HG03354 (cell line): ENCODE measurements around the gene ALG9.
A peak's percentile ranks its signal among the peaks of the same experiment; 100 is the strongest.
"Not testable (repeated sequence)": the region's sequence is repeated elsewhere in the genome, so short reads cannot be mapped to it uniquely, and the experiment has no call there.

Experiments used
- ATAC-seq: cut with Tn5 transposase; IDR thresholded peaks from one replicate; pipeline ENCODE4 v1.9.1; 2021; ENCODE audit warnings: mild to moderate bottlenecking; ENCODE audit not compliant: unreplicated experiment, poor library complexity, severe bottlenecking

ALG9 gene

GRCh38 chr11:111808063-111808588 is 63.3 kb downstream of the ALG9 start:
- ATAC-seq = no peak

- ATAC-seq = no peak
Observed at GRCh38 chr11:111807076-111807475, 64.3 kb downstream of the ALG9 start.

GRCh38 chr11:111801135-111801534 is 70.2 kb downstream of the ALG9 start:
- no peak for ATAC-seq

GRCh38 chr11:111798279-111798678 is 73.1 kb downstream of the ALG9 start:
- no peak for ATAC-seq

GRCh38 chr11:111797145-111797581 is 74.2 kb downstream of the ALG9 start:
- ATAC-seq = no peak

GRCh38 chr11:111796696-111797095 is 74.7 kb downstream of the ALG9 start:
- no peak for ATAC-seq

- no peak for ATAC-seq
Observed at GRCh38 chr11:111795334-111795985, 75.9 kb downstream of the ALG9 start.

GRCh38 chr11:111793863-111794262 is 77.5 kb downstream of the ALG9 start:
- no peak for ATAC-seq

- ATAC-seq = no peak
Observed at GRCh38 chr11:111792955-111793500, 78.4 kb downstream of the ALG9 start.

- ATAC-seq = no peak
Observed at GRCh38 chr11:111792314-111792713, 79.1 kb downstream of the ALG9 start.

GRCh38 chr11:111788464-111788863 is 82.9 kb downstream of the ALG9 start:
- ATAC-seq = no peak

GRCh38 chr11:111788051-111788450 is 83.3 kb downstream of the ALG9 start:
- ATAC-seq = no peak

GRCh38 chr11:111785886-111786412 is 85.4 kb downstream of the ALG9 start:
- no peak for ATAC-seq

- ATAC-seq = no peak
Observed at GRCh38 chr11:111785076-111785475, 86.3 kb downstream of the ALG9 start.

- ATAC-seq = not testable (repeated sequence)
Observed at GRCh38 chr11:111784311-111784710, 87.1 kb downstream of the ALG9 start.

GRCh38 chr11:111782109-111782741 is 89.2 kb downstream of the ALG9 start:
- ATAC-seq = no peak

- ATAC-seq = no peak
Observed at GRCh38 chr11:111779118-111779517, 92.3 kb downstream of the ALG9 start.

- ATAC-seq = no peak
Observed at GRCh38 chr11:111778047-111778558, 93.3 kb downstream of the ALG9 start.

GRCh38 chr11:111777094-111778046 is 94.0 kb downstream of the ALG9 start:
- ATAC-seq = peak; percentile 63
